GM18502 (cell line): ENCODE data around the gene USF1.
"Not testable (repeated sequence)": the region's sequence is repeated elsewhere in the genome, so short reads cannot be mapped to it uniquely, and the experiment has no call there.

Experiments
- ATAC-seq: cut with Tn5 transposase; IDR thresholded peaks from one replicate; pipeline ENCODE4 v1.9.1; 2021; ENCODE audit warnings: mild to moderate bottlenecking; ENCODE audit not compliant: unreplicated experiment, poor library complexity

USF1 gene

DNA sequence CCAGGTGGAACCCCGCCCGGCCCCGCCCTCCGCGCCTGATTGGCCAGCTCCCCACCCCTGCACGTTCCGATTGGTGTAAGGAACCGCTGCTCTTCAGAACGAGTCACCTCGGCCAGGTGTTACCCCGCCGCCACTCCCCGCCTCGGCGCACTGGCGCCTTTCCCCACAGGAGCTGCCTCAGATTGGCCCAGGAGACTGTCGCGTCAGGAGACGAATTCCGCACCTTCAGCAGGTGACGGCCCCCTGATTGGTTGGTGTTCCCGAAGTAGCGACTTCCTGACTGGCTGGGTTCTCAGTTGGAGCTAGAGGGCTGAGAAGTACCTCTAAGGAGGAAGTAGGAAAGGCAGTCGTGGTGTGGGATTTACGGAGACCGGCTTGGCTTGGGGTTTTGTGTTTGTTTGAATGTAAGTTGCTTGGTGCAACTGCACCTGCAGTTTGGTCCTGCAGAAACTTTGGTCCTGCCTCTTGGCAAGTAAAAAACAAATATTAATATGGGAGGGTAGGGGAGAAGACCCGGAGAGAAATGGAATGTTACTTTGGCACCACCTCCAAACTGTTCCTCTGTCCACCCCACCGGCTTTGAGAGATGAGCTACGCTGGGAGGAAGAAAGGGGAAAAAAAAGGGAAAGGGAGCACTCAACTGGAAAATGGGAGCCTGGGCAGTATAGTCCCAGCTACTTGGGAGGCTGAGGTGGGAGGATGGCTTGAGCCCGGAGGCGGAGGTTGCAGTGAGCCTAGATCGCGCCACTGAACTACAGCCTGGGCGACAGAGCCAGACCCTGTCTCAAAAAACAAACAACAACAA is 24.4 kb downstream of the USF1 start:
- peak; percentile 91 for ATAC-seq

DNA sequence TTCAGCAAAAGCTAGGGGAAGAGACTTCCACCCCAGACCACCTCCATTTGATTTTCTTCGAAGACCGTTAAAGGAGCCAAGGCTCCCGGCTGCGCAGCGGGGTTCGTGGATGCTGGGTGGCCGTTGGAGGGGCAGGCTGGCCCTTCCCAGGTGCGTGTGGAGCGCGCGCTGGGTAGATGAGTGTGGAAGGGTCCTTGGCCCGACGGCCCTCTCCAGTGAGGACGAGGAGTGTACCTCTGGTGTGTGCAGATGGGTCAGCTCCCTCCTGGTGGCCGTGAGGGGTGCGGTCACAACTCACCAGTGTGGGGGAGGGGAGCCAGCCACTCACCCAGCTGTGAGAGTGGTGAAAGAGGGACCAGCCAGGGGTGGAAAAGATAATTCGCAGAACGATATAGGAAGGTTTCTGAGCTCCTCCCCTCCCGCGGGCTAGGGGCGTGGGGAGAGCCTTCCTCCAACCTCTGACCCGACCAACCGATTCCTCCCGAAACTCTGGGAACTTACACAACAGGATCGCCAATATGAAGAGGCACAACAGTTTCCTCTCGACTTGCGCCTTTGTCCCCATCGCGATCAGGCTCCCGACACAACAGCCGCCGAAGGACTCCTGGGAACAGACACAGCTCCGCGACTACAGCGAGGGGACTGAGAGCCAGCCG is 25.1 kb downstream of the USF1 start, which contains the start of gene F11R:
F11R (minus strand) TSS at position 644 of the 656 bp plus-strand sequence; CDS start at position 565, 79 bp downstream.
- peak; percentile 33 for ATAC-seq

DNA sequence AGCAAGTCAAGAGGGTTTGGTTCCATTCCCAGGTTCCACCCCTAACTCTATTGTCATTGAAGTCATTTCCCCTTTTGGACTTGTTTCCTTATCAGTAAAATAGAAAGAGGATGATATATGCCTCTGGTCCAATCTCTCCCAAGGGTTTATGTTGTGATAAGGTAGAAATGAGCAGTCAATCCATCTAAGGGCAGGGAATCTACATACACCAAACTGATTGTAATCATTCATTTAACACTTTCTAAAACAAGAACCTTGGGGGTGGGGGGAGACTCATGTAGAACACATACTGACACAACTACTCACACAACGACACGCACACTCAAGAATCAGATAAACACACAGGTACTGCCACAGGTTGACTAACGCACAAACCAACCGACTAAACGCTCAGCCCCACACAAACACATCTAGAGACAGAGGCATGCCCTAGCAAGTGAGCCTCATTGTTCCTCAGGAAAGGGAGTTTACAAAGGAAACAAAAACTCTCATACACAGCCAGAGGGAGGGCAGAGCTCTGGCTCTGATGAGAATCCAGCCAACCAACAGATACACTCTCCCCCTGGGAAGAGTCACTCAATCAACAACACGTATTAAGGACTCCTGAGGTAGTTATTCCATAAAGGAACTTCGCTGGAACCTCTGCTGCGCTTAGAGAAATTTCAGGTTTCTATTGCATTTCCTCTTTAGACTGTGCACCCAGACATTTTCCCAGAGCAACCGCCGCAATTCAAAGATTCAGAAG is 25.9 kb downstream of the USF1 start:
- ATAC-seq = no peak

DNA sequence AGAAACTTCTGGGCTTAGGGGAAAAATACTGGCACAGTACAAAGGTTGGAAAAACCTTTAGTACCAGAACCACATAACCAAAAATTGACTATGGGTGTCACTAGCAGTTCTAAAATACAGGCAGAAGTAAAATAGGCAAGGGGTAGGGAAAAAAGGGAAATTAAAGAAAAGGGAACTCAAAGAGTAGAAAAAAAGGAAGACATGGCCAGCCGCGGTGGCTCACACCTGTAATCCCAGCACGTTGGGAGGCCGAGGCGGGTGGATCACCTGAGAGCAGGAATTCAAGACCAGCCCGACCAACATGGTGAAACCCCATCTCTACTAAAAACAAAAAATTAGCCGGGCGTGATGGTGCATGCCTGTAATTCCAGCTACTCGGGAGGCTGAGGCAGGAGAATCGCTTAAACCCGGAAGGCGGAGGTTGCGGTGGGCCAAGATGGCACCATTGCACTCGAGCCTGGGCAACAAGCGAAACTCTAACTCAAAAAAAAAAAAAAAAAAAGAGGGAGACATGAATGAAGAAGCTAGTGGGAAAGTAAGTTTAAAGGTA is 26.6 kb downstream of the USF1 start:
- ATAC-seq = not testable (repeated sequence)

DNA sequence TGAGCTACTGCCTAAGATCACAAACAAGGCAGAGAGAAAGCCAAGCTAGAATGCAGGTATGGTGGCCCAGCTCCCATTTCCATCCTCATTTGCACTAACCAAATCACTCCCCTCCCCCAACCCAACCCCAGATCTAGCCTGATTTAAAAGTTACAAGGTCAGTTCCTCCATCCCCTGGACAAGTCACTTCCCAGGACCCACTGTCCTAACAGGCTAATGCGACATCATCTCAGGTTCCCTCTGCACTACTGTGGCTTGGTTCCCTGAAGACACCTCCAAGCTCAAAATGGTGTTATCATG is 27.2 kb downstream of the USF1 start:
- ATAC-seq = no peak

DNA sequence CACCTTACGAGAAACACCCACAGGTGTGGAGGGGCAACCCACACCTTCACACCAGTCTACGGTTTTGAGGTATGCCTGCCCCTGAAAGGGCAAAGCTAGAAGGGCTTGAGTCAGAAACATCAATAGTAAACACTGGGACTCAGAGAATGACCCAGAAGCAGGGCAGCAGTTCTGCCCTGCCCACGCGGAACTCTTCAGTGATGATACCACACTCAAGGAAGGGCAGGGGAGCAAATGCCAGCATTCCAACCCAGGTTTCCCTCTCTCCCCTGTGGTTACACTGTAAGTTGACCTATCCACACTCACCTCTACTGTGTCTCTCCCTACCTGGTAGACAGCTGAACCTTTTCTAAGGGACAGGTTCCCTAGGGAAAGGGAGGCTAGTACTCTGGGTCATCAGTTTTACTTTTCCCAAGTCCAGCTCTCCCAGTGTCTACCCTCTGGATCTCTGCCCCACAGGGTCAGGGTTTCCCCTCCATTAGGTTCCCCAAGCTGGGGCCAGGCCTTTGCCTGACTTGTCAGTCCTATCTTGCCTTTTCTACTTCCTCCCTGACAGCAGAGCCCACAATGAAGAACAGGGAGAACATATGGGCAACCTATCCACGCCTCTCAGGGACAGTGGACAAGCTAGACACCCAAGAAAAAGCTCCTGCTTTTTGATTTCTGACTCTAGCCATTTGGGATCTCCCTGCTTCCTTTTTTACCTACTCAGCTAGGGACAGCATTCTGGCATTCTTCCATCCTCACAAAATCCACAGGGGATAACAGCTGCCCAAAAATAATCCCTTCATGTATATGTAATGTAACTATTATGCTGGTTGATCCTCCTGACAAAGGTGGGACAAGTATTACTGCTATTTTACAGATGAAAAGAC is 27.8 kb downstream of the USF1 start:
- no peak for ATAC-seq

DNA sequence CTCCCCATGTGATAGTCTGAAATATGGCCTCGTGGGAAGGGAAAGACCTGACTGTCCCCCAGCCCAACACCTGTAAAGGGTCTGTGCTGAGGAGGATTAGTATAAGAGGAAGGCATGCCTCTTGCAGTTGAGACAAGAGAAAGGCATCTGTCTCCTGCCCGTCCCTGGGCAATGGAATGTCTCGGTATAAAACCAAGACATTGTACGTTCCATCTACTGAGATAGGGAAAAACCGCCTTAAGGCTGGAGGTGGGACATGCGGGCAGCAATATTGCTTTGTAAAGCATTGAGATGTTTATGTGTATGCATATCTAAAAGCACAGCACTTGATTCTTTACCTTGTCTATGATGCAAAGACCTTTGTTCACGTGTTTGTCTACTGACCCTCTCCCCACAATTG is 28.6 kb downstream of the USF1 start:
- not testable (repeated sequence) for ATAC-seq

DNA sequence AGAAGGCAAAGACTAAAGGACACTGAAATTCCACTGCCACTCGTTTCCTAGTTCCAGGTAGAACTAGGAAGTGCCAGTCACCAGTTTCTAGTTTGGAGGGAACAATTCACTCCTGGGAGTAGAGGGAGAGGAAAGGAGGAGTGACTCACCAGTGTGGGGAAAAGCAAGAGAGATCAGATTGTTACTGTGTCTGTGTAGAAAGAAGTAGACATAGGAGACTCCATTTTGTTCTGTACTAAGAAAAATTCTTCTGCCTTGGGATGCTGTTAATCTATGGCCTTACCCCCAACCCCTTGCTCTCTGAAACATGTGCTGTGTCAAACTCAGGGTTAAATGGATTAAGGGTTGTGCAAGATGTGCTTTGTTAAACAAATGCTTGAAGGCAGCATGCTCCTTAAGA is 29.1 kb downstream of the USF1 start:
- ATAC-seq = not testable (repeated sequence)

DNA sequence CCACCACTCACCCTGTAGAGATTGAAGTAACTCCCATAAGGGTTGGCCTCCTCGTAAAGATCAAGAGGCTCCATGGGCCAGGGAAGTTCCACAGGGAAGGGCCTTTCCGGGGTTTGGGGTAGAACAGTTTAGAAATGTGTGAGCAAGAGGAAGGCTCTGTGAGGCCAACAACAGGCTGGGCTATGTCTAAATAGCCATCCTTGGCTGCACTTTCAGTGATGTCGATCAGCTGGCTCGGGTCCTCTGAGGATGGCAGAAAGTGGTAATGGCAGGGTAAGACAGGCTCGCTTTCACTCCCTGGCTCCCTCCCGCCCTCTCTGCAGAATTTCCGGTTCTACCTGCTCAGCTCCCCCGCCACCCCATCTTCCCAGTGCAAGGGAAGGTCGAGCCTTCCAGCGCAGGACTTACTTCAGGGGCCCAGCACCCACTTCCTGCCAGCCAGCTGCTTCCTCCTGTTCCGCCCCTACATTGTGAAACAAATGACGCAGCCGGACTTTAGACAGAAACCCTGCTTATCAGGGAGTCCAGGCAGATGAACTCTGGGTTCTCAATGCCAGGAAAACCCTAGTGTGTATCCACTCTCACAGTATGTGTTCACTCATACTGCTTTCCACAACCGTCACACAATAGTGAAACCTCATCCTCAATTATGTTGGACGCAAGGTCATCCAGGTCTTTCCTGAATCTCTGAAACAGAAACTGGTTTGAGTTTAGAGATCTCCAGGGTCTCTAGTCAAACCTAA is 32.1 kb downstream of the USF1 start:
- ATAC-seq = peak; percentile 88

DNA sequence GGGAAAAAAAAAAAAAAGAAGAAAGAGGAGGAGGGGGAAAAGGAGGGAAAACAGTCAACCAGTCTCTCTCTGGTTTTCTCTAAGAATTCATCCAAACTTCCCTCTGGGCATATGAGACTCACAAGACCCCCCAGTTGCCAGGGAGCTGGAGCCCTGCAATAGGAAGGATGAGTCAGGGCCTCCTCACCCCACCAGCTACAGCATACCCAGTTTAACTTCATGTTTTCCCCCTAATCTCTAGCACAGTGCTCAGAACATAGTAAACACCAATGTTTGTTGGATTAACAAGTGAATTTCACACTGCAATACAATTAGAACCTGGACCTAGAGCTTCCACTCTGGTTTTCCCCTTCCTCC is 32.7 kb downstream of the USF1 start:
- ATAC-seq = no peak

DNA sequence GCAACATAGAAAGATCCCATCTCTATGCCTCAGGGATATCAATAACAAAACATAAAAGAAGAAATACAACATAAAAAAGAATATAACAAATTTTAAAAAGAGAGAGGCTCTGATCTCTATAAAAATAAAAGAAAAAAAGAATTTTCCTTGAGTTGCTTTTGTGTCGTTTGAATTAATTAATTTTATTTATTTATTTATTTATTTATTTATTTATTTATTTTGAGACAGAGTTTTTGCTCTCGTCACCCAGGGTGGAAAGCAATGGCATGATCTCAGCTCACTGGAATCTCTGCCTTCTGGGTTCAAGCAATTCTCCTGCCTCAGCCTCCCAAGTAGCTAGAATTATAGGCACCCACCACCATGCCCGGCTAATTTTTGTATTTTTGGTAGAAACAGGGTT is 33.4 kb downstream of the USF1 start:
- ATAC-seq = no peak

DNA sequence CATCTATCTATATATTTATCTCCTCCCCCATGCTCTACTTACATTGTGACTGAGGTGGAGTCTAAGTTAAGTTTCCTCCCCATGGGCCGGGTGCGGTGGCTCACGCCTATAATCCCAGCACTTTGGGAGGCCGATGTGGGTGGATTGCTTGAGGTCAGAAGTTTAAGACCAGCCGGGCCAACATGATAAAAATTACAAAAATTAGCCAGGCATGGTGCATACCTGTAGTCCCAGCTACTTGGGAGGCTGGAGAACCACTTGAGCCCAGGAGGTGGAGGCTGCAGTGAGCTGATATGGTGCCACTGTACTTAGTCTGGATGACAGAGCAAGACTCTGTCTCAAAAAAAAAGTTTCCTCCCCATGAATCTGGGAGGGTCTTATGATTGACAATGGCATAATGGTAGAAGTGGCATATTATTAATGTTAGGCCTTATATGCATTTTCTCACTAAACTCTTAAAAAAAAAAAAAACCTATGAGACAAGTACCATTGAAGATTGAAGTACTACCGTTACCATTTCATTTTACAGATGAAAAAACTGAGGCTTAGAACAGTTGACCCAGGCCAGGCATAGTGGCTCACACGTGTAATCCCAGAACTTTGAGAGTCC is 36.1 kb downstream of the USF1 start:
- no peak for ATAC-seq

DNA sequence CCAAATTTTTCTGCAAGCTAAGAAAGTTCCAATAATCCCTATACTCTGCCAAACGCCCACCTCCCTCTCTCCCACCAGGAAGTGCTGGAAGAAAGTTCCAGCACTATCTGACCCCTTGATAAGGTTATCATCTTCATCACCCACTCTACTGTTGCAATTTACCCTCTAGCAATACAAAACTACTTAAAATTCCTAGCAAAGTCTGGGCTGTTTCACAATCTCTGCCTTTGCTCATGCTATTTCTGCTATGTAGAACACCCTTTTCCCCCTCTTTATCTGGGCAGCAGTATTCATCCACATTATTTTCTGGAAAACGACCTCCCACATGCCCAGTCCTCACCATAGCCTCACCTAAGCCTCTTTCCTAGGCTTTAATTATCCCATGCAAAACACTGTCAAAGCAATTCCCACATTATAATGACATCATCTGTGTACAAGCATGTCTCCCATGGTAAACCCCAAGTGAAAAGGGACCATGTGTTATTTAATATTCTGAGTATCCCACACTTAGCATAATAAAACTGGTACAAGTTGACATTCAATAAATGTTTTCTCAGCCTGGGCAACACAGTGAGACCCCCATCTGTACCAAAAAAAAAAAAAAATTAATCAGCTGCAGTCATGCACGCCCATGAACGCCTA is 36.8 kb downstream of the USF1 start:
- no peak for ATAC-seq

DNA sequence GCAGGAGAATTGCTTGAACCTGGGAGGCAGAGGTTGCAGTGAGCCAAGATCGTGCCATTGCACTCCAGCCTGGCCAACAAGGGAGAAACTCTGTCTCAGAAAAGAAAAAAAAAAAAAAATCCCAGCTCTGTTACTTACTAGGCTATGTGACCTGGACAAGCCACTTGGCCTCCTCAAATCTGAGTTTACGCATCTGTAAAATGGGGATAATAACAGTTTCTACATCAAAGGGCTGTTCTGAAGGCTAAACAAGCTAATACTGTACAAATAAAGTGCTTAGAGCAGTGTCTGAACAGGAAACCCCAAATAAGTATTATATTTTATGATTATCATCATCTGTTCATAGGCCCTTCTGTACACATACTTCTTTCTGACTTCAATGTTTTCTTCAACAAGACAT is 38.4 kb downstream of the USF1 start:
- no peak for ATAC-seq

DNA sequence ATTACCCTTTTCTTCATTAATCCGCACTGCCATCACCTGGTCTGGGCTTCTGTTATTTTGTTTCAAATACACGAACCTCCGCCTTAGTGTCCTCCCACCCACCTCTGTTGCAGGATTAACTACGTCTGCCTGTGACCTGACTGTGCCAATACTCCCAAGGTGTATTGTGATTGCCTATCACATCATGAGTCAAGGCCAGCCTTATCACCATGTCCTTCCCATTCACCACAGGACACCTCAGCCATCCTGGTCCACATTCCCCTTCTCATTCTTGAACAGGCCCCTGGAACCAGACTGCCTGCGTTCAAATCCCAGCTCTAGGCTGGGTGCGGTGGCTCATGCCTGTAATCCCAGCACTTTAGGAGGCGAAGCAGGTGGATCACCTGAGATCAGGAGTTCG is 39.2 kb downstream of the USF1 start:
- ATAC-seq = no peak

DNA sequence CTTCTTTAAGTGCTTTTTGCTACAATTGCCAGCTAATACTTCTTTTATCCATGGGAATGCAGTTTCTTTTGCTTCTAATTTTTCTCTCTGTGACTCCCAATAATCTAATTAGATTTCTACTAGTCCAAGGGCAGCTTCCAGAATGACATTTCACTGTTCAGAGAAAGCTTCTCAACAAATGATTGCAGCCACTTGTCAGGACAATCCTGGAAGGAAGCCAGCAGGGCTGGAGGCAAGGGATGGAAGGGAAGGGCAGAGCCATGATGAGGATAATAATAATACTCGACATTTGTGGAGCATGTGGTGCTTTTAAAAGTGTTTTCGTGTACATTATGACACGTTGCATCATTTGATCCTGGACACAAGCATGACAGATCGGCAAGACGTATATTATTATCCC is 44.3 kb downstream of the USF1 start:
- no peak for ATAC-seq

DNA sequence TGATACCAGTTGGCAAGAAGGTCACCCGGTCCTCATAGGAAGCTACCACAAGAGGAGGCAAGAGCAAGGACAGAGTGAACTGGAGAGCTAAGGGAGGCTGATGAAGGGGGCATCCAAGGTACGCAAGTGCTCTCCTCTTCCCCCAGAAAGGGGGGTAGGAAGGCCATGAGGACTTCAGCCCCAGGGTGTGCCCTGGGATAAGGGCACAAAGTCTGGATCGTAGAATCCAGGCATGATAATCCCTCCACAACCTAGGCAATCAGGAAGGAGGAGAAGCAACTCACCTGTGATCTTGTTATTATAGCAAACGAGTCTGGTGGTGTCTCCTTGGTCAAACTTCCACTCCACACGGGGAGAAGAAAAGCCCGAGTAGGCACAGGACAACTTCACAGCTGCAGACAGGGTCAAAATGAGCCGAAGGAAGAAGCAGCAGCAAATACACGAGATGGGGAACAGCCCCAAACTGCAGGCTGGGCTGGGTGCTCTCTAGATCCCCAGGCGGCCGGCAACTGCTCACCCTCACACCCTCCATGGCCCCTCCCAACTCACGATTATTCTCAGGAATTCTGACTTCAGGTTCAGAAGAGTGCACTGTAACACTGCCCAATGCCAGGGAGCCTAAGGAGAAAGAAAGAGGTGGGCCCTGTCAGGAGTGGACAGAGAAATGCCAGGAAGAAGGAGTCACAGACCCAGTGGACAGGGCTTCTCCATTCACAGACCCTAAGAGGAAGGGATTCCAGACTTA is 44.9 kb downstream of the USF1 start:
- no peak for ATAC-seq

DNA sequence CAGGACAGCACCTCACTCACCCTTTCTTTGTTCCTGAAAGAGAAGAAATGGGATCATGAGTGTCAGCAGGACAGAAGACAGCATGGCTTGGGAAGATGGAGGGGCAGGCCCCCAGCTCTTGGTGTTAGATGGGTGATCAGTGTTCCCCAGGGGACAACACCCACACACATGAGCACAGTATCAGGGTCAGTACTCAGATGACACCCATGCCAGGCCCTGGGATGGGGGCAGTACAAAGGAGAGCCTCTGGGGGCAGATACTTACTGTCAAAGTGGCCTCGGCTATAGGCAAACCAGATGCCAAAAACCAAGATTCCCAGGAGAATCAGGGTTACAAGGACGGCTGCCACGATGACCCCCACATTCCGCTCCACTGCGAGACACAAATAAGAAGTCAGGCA is 46.4 kb downstream of the USF1 start:
- ATAC-seq = no peak
